ENCODE results near the gene CLEC16A. TPM values are rescaled to one million over a fixed set of nuclear protein-coding genes. Genes with fewer than 3 reads are reported as not detected.
A peak's percentile ranks its signal among the peaks of the same experiment; 100 is the strongest.

The CLEC16A gene
- total and polyA plus RNA-seq, 9 of the 15 experiments (the other 6 are each of a cell fraction or from before 2014, with no cell fraction given) = 1.00 to 22.3 (median 10.0) TPM

- TF ChIP-seq ZNF592 (IDR thresholded peaks at IDR 0.05) (peak; percentile 83), DLX4 (CRISPR knock-in tag; IDR thresholded peaks at IDR 0.05) (no peak), ZNF407 (IDR thresholded peaks at IDR 0.05; ENCODE audit: low read depth) (no peak), NEUROD1 (IDR thresholded peaks at IDR 0.05; ENCODE audit: borderline replicate concordance, low read depth, low read length, partially characterized antibody) (peak; percentile 78), ILF3 (IDR thresholded peaks at IDR 0.05; ENCODE audit: borderline replicate concordance) (no peak)
Observed at GRCh38 chr16:11105038-11105903, 160.9 kb downstream of the CLEC16A start (continued).

Data from K562 (cell line).